ENCODE data around the gene PLB1.

GRCh38 chr2:28670856-28671255 lies 175.0 kb downstream of the PLB1 start:
- TF ChIP-seq CTCF (IDR thresholded peaks at IDR 0.05; ENCODE audit: low read length) (no peak), EZH2 (IDR thresholded peaks at IDR 0.05; ENCODE audit: borderline replicate concordance, low read length) (no peak)

Measured in OCI-LY1 (cell line).